Activated gamma-delta T cell (primary cell): Measurements from ENCODE around the gene CCDC13.

Experiments
- DNase-seq: peaks from one replicate; lab custom pipeline; 2025; lab: John Stamatoyannopoulos, UW

Gene CCDC13

DNA sequence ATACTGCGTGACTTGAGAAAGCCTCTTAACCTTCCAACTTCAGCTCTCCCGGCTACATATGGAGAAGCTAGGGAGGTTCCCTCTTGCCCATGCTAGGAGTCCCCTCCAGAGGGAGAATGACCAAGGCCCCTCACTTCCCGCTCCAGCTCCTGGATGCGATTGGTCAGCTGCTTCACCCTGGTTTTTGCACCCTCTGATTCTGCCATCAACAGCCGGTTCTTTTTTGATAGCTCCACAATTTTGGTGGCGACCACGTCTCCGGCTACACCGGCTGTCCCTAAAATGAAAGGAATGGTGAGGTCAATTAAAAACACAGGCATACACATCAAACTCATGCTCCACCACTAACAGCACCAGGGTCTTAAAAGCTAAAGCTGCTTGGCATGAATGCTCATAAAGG is 20.6 kb downstream of the CCDC13 start:
- DNase-seq, result no peak

DNA sequence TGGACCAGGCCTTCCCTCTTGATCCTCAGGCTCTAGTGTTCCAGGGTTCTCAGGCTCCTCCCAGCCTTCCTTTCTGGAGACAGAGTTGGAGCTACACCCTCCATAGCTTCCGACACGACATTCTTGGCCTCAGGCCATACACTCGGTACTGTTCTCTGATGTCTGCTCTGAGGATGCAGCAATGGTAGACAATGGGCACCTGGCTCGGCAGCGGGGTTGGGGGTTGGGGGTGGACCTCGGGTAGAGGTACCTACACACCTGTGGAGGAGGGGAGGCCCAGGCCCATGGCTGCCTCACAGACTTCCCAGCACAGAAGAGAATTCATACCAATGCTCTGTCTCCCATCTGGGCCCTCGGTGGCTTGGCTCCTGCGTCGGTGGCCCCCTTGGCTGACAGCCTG is 21.4 kb downstream of the CCDC13 start:
- no peak for DNase-seq

DNA sequence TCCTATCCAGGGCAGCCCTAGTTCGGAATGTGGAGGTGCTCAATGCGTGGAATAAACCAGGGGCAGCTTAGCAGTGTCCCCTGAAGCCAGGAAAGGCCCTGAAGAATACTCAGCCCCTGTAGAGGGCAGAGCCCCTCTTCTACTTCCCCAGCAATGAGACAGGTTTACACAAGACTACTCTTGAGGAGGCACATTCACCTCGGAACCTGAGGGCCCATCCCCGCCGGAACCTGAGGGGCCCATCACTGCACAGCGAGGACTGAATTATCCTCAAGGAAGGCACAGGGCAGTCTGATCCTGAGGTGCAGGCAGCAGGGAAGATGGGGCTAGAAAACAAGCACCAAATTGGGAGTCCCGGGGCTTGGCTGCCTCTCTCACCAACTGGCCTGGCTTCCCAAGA is 22.2 kb downstream of the CCDC13 start:
- DNase-seq, result no peak

DNA sequence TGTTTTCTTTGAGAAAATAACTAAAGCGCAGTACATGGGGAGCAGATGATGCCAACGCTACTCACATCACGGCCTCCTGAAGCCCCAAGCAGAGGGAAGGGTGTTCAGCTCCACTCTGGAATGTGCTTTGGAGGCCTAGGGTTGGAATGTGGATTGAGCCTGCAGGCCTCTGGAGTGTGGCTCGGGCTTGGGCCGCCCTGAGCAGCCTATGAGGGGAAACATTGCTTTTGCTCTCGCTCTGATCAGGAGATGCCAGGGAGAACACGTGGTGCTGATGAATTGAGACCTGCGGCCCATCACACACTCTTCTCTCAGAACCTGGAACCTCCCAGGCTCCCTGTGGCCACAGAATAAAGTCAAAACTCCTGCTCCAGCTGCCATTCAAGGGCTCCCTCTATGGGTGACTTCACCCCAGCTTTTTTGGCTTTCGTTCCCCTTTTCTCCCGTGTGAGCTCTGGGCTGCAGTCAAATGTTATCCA is 23.3 kb downstream of the CCDC13 start:
- no peak for DNase-seq

DNA sequence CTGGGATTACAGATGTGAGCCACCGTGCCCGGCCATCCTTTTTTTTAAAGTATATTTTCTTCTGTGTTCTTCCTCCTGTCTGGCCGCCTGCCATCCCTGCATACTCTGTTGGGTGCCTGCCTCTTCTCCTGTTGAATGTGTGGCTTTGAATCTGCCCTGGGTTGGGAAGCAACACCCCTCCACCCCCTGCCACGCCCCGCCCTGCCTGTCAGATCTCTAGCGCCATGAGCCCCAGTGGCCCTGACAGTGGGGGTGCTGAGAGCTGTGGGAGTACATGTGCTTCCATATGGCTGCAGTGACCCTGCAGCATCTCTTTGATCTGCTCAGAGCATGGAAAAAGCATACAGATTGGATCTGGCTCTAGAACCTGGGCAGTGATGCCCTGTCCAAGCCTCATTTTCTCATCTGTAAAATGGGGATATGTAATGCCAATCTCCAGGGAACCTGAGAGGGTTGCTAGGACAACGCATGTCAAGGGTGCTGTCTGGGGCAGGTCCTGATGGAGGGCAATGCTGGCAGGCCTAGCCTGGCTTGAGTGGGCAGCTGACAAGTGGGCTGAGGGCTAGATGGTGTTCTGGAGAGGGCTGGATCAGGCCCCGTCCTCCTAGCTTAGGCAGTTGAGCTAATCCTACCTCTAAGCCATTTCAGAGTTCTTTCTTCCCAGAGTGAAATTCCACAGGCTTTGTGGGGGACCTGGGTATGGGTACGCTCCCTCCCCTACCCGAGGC is 23.9 kb downstream of the CCDC13 start:
- DNase-seq, result no peak

DNA sequence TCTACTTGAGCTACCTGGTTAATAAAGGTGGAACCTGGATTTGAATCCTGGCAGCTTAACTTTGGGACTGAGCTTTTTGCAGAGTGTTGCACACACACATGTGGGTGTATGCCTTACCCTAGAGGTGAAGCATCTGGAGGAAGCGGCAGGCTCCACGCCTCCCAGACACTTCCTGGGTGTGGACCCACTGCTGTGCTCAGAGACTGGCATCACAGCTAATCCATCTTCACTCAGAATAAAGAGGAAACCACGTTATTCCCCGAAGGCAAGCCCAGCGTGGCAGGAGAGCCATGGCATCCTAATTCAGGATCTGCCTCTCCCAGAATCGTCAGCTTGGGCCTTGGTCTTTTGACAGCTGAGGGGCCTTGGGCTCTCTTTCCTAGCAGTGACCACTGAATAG is 25.5 kb downstream of the CCDC13 start:
- no peak for DNase-seq

DNA sequence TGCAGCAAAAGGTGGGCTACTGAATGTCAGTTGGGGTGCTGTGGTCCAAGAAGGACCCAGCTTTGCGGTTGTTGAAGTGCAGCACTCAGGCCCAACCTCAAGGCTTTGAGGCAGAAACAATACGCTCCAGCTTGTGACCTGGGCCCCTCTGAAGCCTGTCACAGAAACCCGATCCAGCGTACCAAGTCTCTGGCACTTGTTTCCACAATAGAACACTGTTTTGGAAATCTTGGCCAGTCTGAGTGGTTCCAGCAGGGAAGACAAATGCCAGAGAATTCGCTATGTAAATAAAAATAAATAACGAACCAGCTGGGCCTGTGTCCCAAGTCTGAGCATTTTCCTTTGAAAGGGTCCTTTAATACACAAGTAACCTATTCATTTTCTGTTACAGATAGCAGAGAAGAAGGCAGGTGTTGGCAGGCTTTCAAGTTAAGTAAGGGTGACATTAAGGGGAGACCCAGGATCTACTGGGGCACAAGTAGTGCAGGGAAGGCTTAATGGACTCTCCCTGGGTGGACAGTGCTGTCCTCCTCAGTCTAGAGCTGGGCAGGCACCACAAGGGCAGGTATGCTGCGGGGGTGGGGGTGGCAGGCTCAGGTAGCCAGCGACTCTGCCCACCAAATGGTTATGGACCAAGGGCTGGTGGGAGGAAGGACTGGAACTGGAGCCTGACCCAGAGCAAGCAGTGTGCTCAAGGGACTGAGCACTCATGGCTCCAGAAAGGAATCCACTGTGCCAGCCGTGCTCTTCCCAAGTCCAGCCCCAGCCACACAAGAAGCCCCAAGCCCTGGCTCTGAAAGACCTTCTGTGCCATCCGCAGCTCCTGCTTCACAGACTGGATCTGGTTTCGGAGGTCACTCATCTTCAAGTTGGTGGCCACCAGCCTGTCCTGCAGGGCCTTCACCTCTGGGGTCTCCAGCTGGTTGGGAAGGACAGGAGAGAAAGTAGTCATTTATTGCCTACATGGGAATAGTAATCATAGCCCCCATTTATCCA is 26.3 kb downstream of the CCDC13 start:
- DNase-seq, result no peak

DNA sequence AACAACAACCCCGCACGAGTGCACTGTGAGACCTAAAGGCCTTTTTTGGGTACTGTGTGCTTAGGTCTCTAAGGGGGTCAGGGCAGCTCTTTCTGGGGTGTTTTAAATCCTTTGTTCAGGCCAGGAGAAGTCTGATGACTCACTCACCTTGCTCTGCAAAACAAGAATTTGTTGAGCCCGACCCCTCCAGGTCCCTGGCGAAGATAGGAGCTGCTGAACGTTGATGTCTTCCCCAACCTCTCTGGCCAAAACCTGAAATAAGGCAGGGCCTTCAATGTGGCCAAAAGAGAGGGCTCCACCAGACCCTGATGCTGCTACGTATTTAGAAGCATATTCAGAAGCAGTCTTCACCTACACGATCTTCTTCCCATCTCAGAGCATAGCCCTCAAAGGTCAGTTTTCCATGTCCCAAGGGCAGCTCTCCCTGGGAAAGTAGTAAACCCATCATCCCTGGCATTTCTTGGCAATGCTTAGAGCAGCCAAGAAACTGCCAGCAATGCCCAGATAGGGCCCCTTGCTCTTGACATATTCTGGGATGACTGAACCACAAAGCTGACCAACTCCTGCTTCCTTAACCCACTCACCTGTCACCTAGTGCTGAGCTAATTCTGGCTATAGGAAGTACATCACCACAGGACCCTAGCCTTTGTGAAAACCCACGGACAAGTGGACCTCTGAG is 27.1 kb downstream of the CCDC13 start:
- DNase-seq, result no peak

DNA sequence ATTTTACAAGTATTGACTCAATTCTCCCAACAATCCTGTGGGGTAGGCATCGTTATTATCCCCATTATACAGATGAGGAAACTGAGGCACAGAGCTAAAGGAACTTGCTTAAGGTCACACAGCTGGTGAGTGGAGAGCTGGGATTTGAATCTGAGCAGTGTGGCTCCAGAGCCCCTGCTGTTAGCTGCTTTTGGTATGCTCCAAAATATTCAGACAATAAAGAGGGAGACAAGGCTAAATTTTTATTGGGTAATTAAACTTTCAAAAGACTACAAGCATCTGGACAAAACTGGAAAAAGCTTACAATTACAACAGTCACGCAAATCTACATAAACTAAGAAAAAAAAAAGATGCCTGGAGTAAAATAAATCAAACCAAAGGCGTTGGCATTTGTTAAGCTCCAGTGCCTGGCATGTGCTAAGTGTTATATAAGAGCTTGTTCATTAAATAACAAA is 27.7 kb downstream of the CCDC13 start:
- DNase-seq, result no peak

DNA sequence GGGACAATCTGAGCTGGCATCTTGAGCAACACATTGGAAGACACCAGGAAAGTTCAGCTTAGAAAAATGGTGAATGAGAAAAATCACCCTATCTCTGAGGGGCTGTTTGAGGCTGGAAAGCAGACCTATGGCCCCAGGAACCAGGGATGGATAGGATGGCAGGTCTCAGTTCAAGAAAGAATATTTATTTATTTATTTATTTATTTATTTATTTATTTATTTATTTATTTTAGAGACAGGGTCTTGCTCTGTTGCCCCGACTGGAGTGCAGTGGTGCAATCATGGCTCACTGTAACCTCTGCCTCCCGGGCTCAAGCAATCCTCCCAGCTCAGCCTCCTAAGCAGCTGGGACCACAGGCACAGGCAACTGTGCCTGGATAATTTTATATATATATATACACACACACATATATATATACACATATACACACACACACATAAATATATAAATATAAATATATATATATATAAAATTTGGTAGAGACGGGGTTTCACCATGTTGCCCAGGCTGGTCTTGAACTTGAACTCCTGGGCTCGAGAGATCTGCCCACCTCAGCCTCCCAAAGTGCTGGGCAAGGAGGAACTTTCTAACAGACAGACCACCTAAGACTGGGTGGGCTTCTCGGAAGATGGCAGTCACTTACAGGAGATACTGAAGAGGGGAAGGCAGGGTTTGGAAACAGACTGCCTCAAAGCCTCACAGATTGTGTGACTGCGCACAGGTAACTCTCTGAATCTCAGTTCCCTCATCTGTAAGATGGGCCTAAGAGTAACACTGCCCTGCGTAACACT is 29.7 kb downstream of the CCDC13 start:
- no peak for DNase-seq

DNA sequence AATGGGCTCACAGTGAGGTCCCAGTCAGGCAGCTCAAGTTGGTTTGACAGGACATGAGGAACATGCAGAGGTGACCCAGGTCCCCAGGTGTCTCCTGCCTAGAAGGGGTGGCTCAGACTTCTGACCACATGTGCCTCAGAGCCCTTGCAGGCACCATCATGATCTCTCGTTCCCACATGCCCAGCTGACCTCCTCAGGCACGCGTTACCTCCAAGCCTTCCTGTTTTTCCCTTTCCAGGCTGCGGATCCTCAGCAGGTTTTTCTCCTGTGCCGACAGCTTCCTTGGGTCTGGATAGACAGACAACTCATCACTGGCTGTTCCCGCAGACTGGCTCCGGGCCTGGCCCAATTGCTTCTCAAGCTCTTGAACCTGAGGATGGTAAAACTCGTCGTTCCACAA is 30.4 kb downstream of the CCDC13 start:
- no peak for DNase-seq

DNA sequence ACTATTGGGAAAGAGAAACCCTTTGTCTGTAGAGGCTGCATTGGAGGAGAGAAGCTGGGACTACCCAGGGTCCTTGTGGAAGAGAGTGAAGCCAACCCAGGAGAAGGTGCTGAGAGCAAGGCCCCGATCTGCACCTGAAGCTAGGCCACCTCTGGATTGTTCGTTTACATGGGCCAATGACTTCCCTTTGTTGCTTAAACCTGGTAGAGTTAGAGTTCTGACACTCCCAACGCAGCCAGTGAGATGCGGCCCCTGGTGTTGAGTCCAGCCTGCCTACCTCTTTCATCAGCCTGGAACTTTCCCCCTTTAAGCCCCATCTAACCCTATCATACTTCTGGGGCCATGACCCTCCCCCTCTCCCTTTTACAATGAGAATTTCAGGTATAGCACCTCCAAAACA is 30.8 kb downstream of the CCDC13 start:
- no peak for DNase-seq

DNA sequence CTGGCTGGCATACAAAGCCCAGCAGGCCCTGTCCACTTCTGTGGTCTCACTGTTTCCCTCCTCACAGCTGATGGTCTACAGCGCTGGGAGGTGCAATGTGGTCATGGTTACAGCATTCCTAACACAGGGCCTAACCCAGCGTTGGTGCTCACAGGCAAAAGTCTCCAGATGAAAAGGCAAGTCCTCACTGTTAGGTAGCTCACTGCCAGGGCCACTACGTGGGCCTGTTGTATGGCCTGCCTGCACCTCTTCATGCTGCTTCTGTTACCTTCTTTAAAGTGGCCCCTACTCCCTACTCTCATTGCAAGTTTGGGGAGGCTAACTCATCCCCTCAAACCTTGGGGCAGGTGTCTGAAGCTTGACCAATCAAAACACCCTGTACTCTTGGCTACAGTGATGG is 31.3 kb downstream of the CCDC13 start:
- DNase-seq, result no peak

DNA sequence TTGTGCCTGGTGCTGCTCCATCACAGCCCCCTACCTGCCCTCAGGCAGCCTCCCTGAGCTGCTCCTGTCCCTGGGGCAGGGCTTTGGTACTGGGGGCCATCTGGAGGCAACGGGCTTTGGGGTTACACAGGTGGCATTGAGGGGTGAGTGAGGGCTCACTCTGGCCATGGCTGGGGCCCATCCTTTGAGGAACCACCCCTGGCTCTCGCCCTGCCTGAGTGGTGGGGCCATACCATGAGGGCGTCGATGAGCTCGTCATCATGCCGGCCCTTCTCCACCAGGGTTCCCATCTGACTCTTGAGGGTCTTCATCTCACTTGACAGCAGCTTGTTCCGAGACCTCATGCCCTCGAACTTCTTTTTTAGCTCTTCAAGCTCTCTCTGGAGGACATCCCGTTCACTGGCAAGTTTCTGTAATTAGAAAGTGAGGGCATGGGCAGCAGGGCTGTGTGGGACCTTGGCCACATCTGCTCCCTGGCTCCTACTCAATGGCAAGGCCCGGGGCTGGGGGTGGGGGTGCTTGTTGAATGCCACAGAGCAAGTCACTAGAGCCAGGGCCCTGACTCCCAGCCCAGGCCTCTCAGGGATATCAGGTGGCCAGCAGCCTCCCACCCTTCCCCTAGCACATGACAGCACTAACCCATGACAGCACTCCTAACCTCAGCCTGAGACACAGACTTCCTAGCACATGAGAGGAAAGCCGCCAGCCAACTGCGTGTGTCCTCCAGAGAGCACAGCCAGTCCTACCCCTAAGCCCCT is 33.5 kb downstream of the CCDC13 start:
- DNase-seq, result no peak

DNA sequence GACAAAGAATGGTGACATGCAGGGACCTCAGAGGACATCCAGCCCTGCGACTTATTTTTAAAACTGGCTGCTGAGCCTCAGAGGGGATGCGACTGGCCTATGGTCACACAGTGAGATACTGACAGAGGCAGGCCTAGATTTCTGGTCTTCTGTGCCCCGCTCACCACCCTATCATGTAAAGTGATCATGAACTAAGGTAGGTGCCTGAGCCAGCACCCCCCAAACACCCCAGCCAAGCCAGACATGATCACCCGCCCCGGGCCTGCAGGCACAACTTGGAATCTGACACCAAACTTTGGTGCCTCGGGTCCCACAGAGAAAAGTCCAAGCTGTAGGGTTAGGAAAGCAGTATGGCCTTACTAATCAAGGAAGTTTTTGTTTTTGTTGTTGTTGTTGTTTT is 36.5 kb downstream of the CCDC13 start:
- DNase-seq, result no peak

DNA sequence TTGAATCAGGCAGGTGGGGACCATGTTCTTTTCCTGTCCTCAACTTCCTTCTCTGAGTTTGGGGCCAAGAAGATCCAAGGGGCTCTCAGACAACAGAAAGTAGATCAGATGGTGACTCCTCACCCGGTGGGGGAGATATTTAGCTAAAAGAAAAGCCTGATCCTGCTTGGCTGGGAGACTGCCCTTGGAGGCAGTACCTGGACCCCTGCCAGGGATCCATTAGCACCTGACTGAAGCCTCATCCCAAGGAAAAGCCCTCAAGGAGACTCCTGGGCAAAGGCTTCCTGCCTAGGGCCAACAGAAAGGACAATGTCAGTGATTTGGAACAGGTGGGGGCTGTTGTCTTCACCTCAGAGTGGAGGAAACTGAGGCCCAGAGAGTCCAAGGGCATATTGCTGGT is 37.0 kb downstream of the CCDC13 start:
- DNase-seq, result no peak

DNA sequence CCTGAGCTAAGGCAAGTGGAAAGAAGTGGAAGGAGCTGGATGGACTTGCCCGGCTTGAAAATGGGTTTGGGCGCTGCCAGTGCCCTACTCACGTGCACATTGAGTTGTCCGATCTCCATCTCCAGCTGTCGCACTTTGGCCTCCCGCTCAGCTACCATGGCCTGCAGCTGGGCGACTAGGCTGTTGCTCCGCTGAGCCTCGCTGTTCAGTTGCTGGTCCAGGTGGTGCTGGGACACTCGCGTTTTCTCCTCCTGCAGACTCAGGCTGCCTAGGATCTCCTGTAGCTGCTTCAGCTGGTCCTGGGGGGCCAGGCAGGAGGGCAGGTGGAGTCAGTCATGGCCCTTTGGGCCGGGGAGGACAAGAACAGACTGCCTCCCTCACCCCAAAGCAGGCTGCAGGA is 37.4 kb downstream of the CCDC13 start:
- no peak for DNase-seq

DNA sequence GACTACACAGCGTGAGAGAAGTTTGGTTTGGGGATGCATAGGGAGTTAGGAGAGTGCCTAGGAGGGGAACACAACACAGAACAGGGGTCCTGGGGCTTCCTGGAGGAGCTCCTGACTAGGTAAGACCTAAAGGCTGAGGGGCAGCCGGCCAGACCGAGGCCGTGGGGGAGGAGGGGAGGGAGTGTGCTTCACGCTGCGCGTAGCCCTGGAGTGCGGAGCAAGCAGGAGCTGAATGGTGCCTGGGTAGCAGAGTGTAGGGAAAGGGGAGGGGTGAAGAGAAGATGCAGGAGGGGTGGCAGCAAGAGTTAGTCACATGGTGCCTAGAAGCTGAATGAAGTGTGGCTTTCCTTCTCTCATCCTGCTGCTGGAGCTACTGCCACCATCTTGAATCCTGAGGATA is 38.0 kb downstream of the CCDC13 start:
- DNase-seq, result no peak

DNA sequence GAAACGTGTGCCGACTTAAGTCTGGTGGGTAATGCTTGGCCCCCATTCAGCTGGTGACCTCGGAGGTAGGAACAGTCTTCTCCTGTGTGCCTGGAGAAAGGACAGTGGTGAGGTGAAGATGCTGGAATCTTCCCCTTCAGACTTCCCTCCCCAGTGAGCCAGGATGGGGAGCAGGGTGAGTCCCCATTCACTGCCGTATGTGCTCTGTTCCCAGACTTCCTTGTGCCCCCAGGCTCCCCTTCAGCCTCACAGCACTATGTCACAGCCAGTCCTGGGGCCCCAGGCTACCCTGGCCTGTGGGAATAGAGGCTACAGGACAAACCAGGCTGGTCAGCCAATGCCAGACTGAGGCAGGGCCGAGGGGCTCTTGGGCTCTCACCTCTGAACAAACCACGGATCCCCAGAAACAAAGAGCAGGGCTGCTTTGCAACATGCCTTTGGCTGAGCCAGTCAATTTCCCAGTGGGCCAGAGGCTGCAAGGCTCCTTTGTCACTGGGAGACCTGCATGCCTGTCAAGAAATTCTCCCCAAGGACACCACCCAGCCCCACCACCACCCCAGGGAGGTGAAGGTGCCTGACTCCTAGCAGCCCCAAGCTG is 38.7 kb downstream of the CCDC13 start:
- no peak for DNase-seq

DNA sequence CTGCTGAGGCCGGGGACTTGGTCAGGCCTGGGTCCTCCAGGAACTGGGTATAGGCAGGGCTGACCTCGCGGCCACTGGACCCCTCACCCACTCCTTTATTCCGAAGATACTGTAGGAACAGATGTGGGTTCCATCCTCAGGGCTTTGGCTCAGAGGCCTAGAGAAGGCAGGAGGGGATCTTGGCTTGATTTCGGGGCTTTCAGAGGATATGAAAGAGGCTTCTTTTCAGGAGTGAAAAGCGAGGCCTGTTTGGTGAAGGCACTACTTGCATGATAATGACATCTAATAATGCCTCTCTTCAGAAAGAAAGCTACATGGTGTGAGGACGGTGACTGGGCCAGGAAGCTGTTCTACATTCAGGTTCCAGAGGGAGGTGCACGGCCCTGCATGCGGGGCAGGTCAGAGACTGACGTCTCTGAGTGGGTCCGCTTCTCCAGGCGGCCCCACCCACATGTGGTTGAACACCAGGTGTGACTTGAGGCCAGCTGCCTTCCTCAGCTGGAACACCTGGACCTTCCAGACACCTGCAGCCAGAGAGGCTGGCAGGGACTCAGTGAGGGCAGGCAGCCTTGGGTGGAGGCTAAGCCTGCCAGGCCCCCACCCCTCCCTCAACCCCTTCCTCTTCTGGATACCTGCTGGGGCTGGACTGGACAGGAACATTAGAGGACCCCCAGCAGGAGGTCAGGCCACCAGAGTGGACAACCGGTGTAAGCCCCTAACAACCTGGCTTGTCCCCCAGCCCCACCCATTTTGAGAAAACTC is 39.4 kb downstream of the CCDC13 start:
- no peak for DNase-seq
